GM12873 (cell line): ENCODE data around the gene ALKBH7.

Experiments used
- CTCF ChIP-seq: IDR thresholded peaks from 2 replicates; pipeline ENCODE4 v1.5.1; 2012; ENCODE audit warnings: low read depth, mild to moderate bottlenecking, moderate library complexity, low read length, control low read depth; ENCODE audit not compliant: insufficient read depth; ENCODE audit errors: missing control alignments

Gene ALKBH7

DNA sequence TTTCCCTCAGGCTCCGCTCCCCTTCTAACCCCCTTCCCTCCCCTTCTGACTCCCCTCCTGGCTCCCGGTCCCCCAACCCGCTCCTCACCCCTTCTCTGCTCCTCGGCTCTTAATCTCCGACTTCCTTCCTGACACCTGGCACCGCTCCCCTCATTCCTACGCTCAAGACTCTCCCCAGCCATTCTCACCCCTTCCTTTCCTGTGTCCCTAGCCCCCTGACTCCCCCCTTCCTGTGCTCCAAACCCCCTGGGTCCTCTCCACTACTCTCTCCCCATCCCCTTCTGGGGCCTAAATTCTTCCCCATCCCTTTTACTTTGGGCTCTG, 10.6 kb upstream of the ALKBH7 start:
- no peak for TF ChIP-seq CTCF

DNA sequence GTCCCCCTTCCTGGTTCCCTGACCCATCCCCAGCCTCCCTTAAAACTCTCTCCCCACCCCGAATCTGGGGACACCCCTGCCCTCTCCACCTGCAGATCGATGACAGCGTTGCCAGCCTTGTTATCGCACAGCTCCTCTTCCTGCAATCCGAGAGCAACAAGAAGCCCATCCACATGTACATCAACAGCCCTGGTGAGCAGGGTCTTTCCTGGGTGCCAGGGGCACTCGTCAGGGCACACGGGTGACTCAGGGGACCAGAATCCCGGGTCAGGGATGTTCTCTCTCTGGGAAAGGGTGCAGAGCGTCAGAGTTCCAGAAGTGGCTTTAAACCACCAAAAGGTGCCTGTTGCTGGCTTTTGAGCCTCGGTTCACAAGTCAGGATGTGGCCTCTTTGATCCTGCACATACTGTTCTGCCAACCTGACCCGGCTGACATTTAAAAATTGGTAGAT, 10.2 kb upstream of the ALKBH7 start:
- TF ChIP-seq CTCF, result no peak

GRCh38 chr19:6364353-6364752, 8.2 kb upstream of the ALKBH7 start:
- TF ChIP-seq CTCF, result no peak

GRCh38 chr19:6373096-6373812, 660 bp downstream of the ALKBH7 start:
- no peak for TF ChIP-seq CTCF

- TF ChIP-seq CTCF, result no peak
Measured at GRCh38 chr19:6373813-6374108, 1.2 kb downstream of the ALKBH7 start.

- no peak for TF ChIP-seq CTCF
Measured at GRCh38 chr19:6374161-6374709, 1.6 kb downstream of the ALKBH7 start.

- no peak for TF ChIP-seq CTCF
Measured at GRCh38 chr19:6374711-6375410, 2.3 kb downstream of the ALKBH7 start.
